WTC11 (cell line): ENCODE data around the gene TMEM164. TPM values are rescaled to one million over a fixed set of nuclear protein-coding genes. Genes with fewer than 3 reads are reported as not detected.

ENCODE experiments used
- ATAC-seq: fragments of 200-7000 bp; cut with Tn5 transposase; 2 replicates; pipeline ENCODE4 v1.10.0; 2021; ENCODE audit warnings: mild to moderate bottlenecking, moderate library complexity
- CTCF ChIA-PET: fragments of 300-600 bp; sonication (Branson Sonifier 250); formaldehyde crosslinking; loops from one replicate; lab custom pipeline; 2021; ENCODE audit warnings: antibody characterized with exemption; lab: Charles Lee
- POLR2A ChIA-PET: fragments of 350-600 bp; sonication (Branson Sonifier 250); formaldehyde crosslinking; loops from one replicate; lab custom pipeline; 2021; ENCODE audit warnings: antibody characterized with exemption; lab: Charles Lee
- DNase-seq: peaks from one replicate; pipeline ENCODE4 v3.0.0; 2021; ENCODE audit warnings: low spot score
- H3K27ac Mint-ChIP-seq: 2 replicates; pipeline ENCODE4 v1.8.0; 2021; ENCODE audit warnings: mixed read lengths
- H3K27me3 Mint-ChIP-seq: 2 replicates; pipeline ENCODE4 v1.8.0; 2021; ENCODE audit warnings: low read depth, mild to moderate bottlenecking, moderate library complexity, mixed read lengths
- H3K36me3 Mint-ChIP-seq: 2 replicates; pipeline ENCODE4 v1.8.0; 2021; ENCODE audit warnings: mixed read lengths
- H3K4me1 Mint-ChIP-seq: 2 replicates; pipeline ENCODE4 v1.8.0; 2022; ENCODE audit warnings: mixed read lengths
- H3K4me3 Mint-ChIP-seq: 2 replicates; pipeline ENCODE4 v1.8.0; 2021; ENCODE audit warnings: mild to moderate bottlenecking, moderate library complexity, mixed read lengths
- H3K9me3 Mint-ChIP-seq: 2 replicates; pipeline ENCODE4 v1.8.0; 2021; ENCODE audit warnings: mixed read lengths
- AR ChIP-seq: fragments of 250-450 bp; sonication (Bioruptor Pico); IDR thresholded peaks from 2 replicates; pipeline ENCODE4 v1.9.0; 2021; ENCODE audit warnings: mild to moderate bottlenecking
- ATF3 ChIP-seq: sonication (generic); formaldehyde crosslinking; conservative IDR thresholded peaks from 2 replicates; pipeline ENCODE4 v1.8.1; 2022; ENCODE audit warnings: mild to moderate bottlenecking, missing genetic modification reagents
- ETV6 ChIP-seq: sonication (generic); formaldehyde crosslinking; IDR thresholded peaks from 2 replicates; pipeline ENCODE4 v1.8.1; 2022; ENCODE audit warnings: mild to moderate bottlenecking, missing genetic modification reagents
- GRHL2 ChIP-seq: fragments of 250-450 bp; sonication (Bioruptor Pico); IDR thresholded peaks from 2 replicates; pipeline ENCODE4 v1.8.0; 2022; ENCODE audit warnings: mild to moderate bottlenecking, moderate library complexity; ENCODE audit not compliant: insufficient replicate concordance, severe bottlenecking
- MLX ChIP-seq: sonication (generic); formaldehyde crosslinking; IDR thresholded peaks from 2 replicates; pipeline ENCODE4 v1.8.1; 2023; ENCODE audit warnings: mild to moderate bottlenecking, missing genetic modification reagents, moderate library complexity
- NR3C1 ChIP-seq: sonication (generic); formaldehyde crosslinking; conservative IDR thresholded peaks from 2 replicates; pipeline ENCODE4 v1.8.1; 2023; ENCODE audit warnings: low read depth, mild to moderate bottlenecking, missing genetic modification reagents
- SMAD4 ChIP-seq: sonication (generic); formaldehyde crosslinking; IDR thresholded peaks from 2 replicates; pipeline ENCODE4 v1.8.0; 2022; ENCODE audit warnings: mild to moderate bottlenecking, missing genetic modification reagents
- ZBTB43 ChIP-seq: sonication (generic); formaldehyde crosslinking; IDR thresholded peaks from 2 replicates; pipeline ENCODE4 v1.8.1; 2023; ENCODE audit warnings: mild to moderate bottlenecking, missing genetic modification reagents
- ZNF219 ChIP-seq: sonication (generic); formaldehyde crosslinking; IDR thresholded peaks from 2 replicates; pipeline ENCODE4 v1.8.0; 2023; ENCODE audit warnings: missing genetic modification reagents, mild to moderate bottlenecking, borderline replicate concordance
- ZNF317 ChIP-seq: sonication (generic); formaldehyde crosslinking; IDR thresholded peaks from 2 replicates; pipeline ENCODE4 v1.8.1; 2023; ENCODE audit warnings: low read depth, mild to moderate bottlenecking, moderate library complexity, missing genetic modification reagents, borderline replicate concordance
- ZNF512 ChIP-seq: sonication (generic); formaldehyde crosslinking; IDR thresholded peaks from 2 replicates; pipeline ENCODE4 v1.8.1; 2022; ENCODE audit warnings: missing genetic modification reagents, borderline replicate concordance
- total RNA-seq: library from RNA; stranded (reverse); gene quantifications from 3 replicates; pipeline ENCODE4 v1.2.3, GENCODE V29; 2021
- TF ChIP-seq, protein P1 (sequence below): sonication (generic); formaldehyde crosslinking; IDR thresholded peaks from 2 replicates; pipeline ENCODE4 v1.8.0; 2023; ENCODE audit warnings: missing genetic modification reagents
- TF ChIP-seq, protein P2 (sequence below): sonication (generic); formaldehyde crosslinking; conservative IDR thresholded peaks from 2 replicates; pipeline ENCODE4 v1.8.1; 2023; ENCODE audit warnings: mild to moderate bottlenecking, low read depth, missing genetic modification reagents, moderate library complexity
- TF ChIP-seq, protein P3 (sequence below): sonication (generic); formaldehyde crosslinking; IDR thresholded peaks from 2 replicates; pipeline ENCODE4 v1.8.1; 2022; ENCODE audit warnings: low read depth, missing genetic modification reagents, borderline replicate concordance

TMEM164 gene
- total RNA-seq, 1 experiment from 2014 or later, result 16.0 TPM

DNA sequence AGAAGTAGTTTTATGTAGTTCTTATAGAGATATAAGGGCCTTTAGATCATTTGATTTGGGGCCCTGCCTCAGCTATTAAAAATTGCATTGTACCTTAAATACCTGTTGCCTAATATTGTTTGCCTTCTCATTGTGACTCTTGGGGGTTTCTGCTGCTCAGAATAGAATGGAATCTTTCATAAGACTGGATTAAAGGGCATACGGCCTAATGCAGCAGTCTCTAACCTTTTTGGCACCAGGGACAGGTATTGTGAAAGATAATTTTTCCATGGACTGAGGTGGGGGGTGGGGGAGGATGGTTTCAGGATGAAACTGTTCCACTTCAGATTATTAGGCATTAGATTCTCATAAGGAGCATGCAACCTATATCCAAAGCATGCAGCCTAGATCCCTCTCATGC, 46.2 kb downstream of the TMEM164 start:
- POLR2A ChIA-PET, result no interaction called here
- no peak for DNase-seq
- Mint-ChIP-seq H3K4me1 (peaks cover 25% of the 10 kb centered on the region), H3K27ac (no peak overlapping the region), H3K9me3 (no peaks in the 10 kb centered on the region), H3K36me3 (peaks cover under 1% of the 10 kb centered on the region), H3K4me3 (no peak overlapping the region), H3K27me3 (no peaks in the 10 kb centered on the region)
- no peak for TF ChIP-seq ZBTB43 (CRISPR knock-in tag)
- no peak for TF ChIP-seq MLX
- TF ChIP-seq SMAD4 (CRISPR knock-in tag), result no peak
- no peak for ATAC-seq
- CTCF ChIA-PET, result no interaction called here

- H3K27ac Mint-ChIP-seq, result no peak overlapping the region; the same call in 1 of the 2 replicates
- H3K4me1 Mint-ChIP-seq, result peaks cover 24% of the 10 kb centered on the region
- DNase-seq (no peak), ATAC-seq (no peak)
- peaks cover 3% of the 10 kb centered on the region for H3K36me3 Mint-ChIP-seq
- H3K9me3 Mint-ChIP-seq, result no peaks in the 10 kb centered on the region
- no peak overlapping the region for H3K4me3 Mint-ChIP-seq
- POLR2A ChIA-PET, result no interaction called here
- TF ChIP-seq ATF3 (CRISPR knock-in tag), result no peak
- no peaks in the 10 kb centered on the region for H3K27me3 Mint-ChIP-seq
- CTCF ChIA-PET, result interaction anchor here (1.1 kb wide), 1 partner anchor 159 kb away, joined by 3 read pairs; no protein-coding TSS in a partner anchor
Observed at GRCh38 chrX:110050386-110050785, 47.5 kb downstream of the TMEM164 start.

- Mint-ChIP-seq H3K36me3 (peaks cover 3% of the 10 kb centered on the region), H3K9me3 (no peaks in the 10 kb centered on the region), H3K4me3 (no peak overlapping the region), H3K27ac (no peak overlapping the region)
- no peak for DNase-seq
- TF ChIP-seq ZNF219 (CRISPR knock-in tag) (no peak), ZNF317 (CRISPR knock-in tag) (no peak), GRHL2 (CRISPR knock-in tag) (no peak)
- TF ChIP-seq, protein P1, sequence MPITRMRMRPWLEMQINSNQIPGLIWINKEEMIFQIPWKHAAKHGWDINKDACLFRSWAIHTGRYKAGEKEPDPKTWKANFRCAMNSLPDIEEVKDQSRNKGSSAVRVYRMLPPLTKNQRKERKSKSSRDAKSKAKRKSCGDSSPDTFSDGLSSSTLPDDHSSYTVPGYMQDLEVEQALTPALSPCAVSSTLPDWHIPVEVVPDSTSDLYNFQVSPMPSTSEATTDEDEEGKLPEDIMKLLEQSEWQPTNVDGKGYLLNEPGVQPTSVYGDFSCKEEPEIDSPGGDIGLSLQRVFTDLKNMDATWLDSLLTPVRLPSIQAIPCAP (CRISPR knock-in tag), result no peak
- TF ChIP-seq, all 79 proteins: peak for 0
- Mint-ChIP-seq H3K27me3 (no peaks in the 10 kb centered on the region), H3K4me1 (peaks cover 19% of the 10 kb centered on the region)
- ChIA-PET POLR2A (no interaction called here), CTCF (interaction anchor here (1.1 kb wide), 1 partner anchor 160 kb away, joined by 3 read pairs; no protein-coding TSS in a partner anchor)
- ATAC-seq, result no peak
Observed at GRCh38 chrX:110050901-110051300, 48.0 kb downstream of the TMEM164 start.

DNA sequence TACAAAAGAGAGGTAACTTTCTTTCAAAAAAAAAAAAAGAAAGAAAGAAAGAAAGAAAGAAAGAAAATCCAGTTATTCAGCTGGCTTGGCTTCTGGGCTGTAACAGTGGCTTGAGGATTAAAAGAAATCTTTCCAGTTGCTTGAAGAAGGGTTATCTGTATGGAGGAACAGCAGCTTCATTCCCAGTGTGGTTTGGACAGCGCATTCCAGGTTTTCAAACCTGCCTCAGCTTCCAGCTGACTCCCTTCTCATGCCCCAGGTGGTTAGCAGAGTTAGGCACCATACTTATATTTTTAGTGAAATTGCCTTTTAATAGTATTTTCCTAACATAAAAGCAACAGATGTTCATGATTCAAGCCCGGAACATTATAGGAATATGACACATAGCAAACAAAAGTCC, 48.6 kb downstream of the TMEM164 start:
- H3K9me3 Mint-ChIP-seq, result no peaks in the 10 kb centered on the region
- no peak overlapping the region for H3K27ac Mint-ChIP-seq
- ATAC-seq (no peak), DNase-seq (no peak)
- no peaks in the 10 kb centered on the region for H3K27me3 Mint-ChIP-seq
- ChIA-PET CTCF (interaction anchor here (1.1 kb wide), 1 partner anchor 160 kb away, joined by 3 read pairs; no protein-coding TSS in a partner anchor), POLR2A (no interaction called here)
- H3K4me1 Mint-ChIP-seq, result peaks cover 13% of the 10 kb centered on the region
- peaks cover 3% of the 10 kb centered on the region for H3K36me3 Mint-ChIP-seq
- no peak overlapping the region for H3K4me3 Mint-ChIP-seq
- TF ChIP-seq NR3C1 (CRISPR knock-in tag), result no peak
- TF ChIP-seq, protein P2, sequence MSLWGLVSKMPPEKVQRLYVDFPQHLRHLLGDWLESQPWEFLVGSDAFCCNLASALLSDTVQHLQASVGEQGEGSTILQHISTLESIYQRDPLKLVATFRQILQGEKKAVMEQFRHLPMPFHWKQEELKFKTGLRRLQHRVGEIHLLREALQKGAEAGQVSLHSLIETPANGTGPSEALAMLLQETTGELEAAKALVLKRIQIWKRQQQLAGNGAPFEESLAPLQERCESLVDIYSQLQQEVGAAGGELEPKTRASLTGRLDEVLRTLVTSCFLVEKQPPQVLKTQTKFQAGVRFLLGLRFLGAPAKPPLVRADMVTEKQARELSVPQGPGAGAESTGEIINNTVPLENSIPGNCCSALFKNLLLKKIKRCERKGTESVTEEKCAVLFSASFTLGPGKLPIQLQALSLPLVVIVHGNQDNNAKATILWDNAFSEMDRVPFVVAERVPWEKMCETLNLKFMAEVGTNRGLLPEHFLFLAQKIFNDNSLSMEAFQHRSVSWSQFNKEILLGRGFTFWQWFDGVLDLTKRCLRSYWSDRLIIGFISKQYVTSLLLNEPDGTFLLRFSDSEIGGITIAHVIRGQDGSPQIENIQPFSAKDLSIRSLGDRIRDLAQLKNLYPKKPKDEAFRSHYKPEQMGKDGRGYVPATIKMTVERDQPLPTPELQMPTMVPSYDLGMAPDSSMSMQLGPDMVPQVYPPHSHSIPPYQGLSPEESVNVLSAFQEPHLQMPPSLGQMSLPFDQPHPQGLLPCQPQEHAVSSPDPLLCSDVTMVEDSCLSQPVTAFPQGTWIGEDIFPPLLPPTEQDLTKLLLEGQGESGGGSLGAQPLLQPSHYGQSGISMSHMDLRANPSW, result no peak
- TF ChIP-seq, protein P3, sequence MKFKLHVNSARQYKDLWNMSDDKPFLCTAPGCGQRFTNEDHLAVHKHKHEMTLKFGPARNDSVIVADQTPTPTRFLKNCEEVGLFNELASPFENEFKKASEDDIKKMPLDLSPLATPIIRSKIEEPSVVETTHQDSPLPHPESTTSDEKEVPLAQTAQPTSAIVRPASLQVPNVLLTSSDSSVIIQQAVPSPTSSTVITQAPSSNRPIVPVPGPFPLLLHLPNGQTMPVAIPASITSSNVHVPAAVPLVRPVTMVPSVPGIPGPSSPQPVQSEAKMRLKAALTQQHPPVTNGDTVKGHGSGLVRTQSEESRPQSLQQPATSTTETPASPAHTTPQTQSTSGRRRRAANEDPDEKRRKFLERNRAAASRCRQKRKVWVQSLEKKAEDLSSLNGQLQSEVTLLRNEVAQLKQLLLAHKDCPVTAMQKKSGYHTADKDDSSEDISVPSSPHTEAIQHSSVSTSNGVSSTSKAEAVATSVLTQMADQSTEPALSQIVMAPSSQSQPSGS (CRISPR knock-in tag), result no peak
- TF ChIP-seq ETV6, result no peak
- no peak for TF ChIP-seq MLX
- TF ChIP-seq AR (CRISPR knock-in tag), result no peak
- no peak for TF ChIP-seq ZNF512 (CRISPR knock-in tag)
